ENCODE results near the gene SPG7.

DNA sequence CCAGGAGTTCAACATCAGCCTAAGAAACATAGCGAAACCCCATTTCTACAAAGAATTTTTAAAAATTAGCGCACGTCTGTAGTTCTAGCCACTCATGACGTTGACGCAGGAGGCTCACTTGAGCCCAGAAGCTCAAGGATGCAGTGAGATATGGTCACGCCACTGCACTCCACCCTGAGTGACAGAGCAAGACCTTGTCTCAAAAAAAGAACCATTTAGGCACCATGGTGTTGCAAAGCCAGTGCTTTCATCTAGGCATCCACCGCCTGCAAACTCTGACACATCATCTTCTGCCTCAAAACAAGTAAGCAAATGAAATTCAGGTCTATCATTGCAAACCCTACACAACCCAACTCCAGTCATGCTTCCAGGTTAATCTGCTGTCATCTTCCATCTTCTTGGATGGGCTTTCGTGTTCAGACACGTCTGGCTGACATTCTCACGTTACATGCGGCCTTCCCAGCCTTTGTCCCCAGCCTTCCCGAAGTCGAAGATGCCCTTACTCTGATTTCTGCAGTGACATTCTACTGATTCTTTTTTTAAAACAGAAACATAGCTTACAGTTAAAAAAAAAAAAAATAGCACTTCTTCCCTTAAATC is 26.7 kb upstream of the SPG7 start:
- TF ChIP-seq POLR2A (IDR thresholded peaks at IDR 0.05; ENCODE audit: low read depth, low read length): no peak
- no peak for TF ChIP-seq POLR2AphosphoS5 (IDR thresholded peaks at IDR 0.05; ENCODE audit: low read depth, low read length)
- TF ChIP-seq TAF1 (IDR thresholded peaks at IDR 0.05; ENCODE audit: low read depth, low read length): no peak
- TF ChIP-seq SPI1 (IDR thresholded peaks at IDR 0.05; ENCODE audit: low read depth, low read length): no peak
- TF ChIP-seq POU2F2 (IDR thresholded peaks at IDR 0.05; ENCODE audit: low read depth, low read length): no peak
